Neural cell (in vitro differentiated cells): ENCODE data around the gene PRSS27. TPM values are rescaled to one million over a fixed set of nuclear protein-coding genes. Genes with fewer than 3 reads are reported as not detected.

ENCODE experiments used
- H2AFZ ChIP-seq: fragments of 200-600, 300-800 bp; sonication (generic), shearing (Covaris generic); 2 replicates; pipeline ENCODE4 v1.6.0; 2014; ENCODE audit warnings: low read depth, mild to moderate bottlenecking, antibody characterized with exemption, low read length, moderate library complexity
- H3F3A ChIP-seq: fragments of 200-600 bp; shearing (Covaris generic); 2 replicates; pipeline ENCODE4 v1.6.1; 2016; ENCODE audit warnings: mild to moderate bottlenecking, moderate library complexity, mixed read lengths, antibody characterized with exemption, low read length; ENCODE audit not compliant: insufficient read depth, poor library complexity, severe bottlenecking
- H3K27ac ChIP-seq: fragments of 200-600, 300-800 bp; sonication (generic), shearing (Covaris generic); 2 replicates; pipeline ENCODE4 v1.5.1; 2014; ENCODE audit warnings: mild to moderate bottlenecking, low read length, moderate library complexity
- H3K27me3 ChIP-seq: fragments of 300-800, 200-600 bp; sonication (generic), shearing (Covaris generic); 2 replicates; pipeline ENCODE4 v1.6.0; 2014; ENCODE audit warnings: mild to moderate bottlenecking, low read depth, low read length, moderate library complexity; ENCODE audit not compliant: insufficient read depth
- H3K36me3 ChIP-seq: fragments of 300-800, 200-600 bp; sonication (generic), shearing (Covaris generic); 2 replicates; pipeline ENCODE4 v1.5.1; 2014; ENCODE audit warnings: mild to moderate bottlenecking, antibody characterized with exemption, low read length, moderate library complexity; ENCODE audit not compliant: insufficient read depth
- H3K4me2 ChIP-seq: fragments of 300-800, 200-600 bp; sonication (generic), shearing (Covaris generic); 2 replicates; pipeline ENCODE4 v1.6.0; 2014; ENCODE audit warnings: mild to moderate bottlenecking, low read length
- H3K4me3 ChIP-seq: fragments of 300-800, 200-600 bp; sonication (generic), shearing (Covaris generic); 2 replicates; pipeline ENCODE4 v1.5.1; 2014; ENCODE audit warnings: mild to moderate bottlenecking, low read length, moderate library complexity
- H3K79me2 ChIP-seq: fragments of 200-600 bp; shearing (Covaris generic); replicated peaks from 2 replicates; pipeline ENCODE4 v1.6.0; 2014; ENCODE audit warnings: mild to moderate bottlenecking, low read length, moderate library complexity; ENCODE audit not compliant: insufficient read depth
- H3K9ac ChIP-seq: fragments of 300-800, 200-600 bp; sonication (generic), shearing (Covaris generic); 2 replicates; pipeline ENCODE4 v1.6.1; 2016; ENCODE audit warnings: mild to moderate bottlenecking, low read length, mixed read lengths
- H3K9me2 ChIP-seq: fragments of 200-600 bp; shearing (Covaris generic); 2 replicates; pipeline ENCODE4 v1.6.1; 2016; ENCODE audit warnings: mild to moderate bottlenecking, low read length, mixed read lengths; ENCODE audit not compliant: insufficient read depth
- H3K9me3 ChIP-seq: fragments of 200-600, 300-800 bp; sonication (generic), shearing (Covaris generic); 2 replicates; pipeline ENCODE4 v1.6.1; 2016; ENCODE audit warnings: mild to moderate bottlenecking, mixed run types, low read length, moderate library complexity, mixed read lengths
- H4K20me1 ChIP-seq: fragments of 200-600 bp; shearing (Covaris generic); 2 replicates; pipeline ENCODE4 v1.6.1; 2016; ENCODE audit warnings: mild to moderate bottlenecking, mixed run types; ENCODE audit not compliant: insufficient read depth
- EP300 ChIP-seq: fragments of 450-650 bp; conservative IDR thresholded peaks from 2 replicates; pipeline ENCODE4 v1.6.1; 2014; ENCODE audit warnings: antibody characterized with exemption, mild to moderate bottlenecking, moderate library complexity; ENCODE audit not compliant: poor library complexity, severe bottlenecking
- EZH2 ChIP-seq: fragments of 200-600, 300-800 bp; shearing (Covaris generic), sonication (generic); IDR thresholded peaks from 2 replicates; pipeline ENCODE4 v1.6.1; 2014; ENCODE audit warnings: antibody characterized with exemption, low read length, borderline replicate concordance, mild to moderate bottlenecking; ENCODE audit not compliant: insufficient read depth, poor library complexity, severe bottlenecking
- MXI1 ChIP-seq: fragments of 450-650 bp; conservative IDR thresholded peaks from 2 replicates; pipeline ENCODE4 v1.6.1; 2014; ENCODE audit warnings: antibody characterized with exemption, mild to moderate bottlenecking; ENCODE audit not compliant: poor library complexity, severe bottlenecking
- POLR2AphosphoS5 ChIP-seq: IDR thresholded peaks from 2 replicates; pipeline ENCODE4 v1.6.1; 2012
- RAD21 ChIP-seq: fragments of 450-650 bp; conservative IDR thresholded peaks from 2 replicates; pipeline ENCODE4 v1.6.1; 2014; ENCODE audit warnings: antibody characterized with exemption, mild to moderate bottlenecking, moderate library complexity
- REST ChIP-seq: IDR thresholded peaks from 2 replicates; pipeline ENCODE4 v1.6.1; 2012; ENCODE audit warnings: borderline replicate concordance
- SMC3 ChIP-seq: fragments of 450-650 bp; conservative IDR thresholded peaks from 2 replicates; pipeline ENCODE4 v1.6.1; 2014; ENCODE audit warnings: antibody characterized with exemption, mild to moderate bottlenecking, moderate library complexity; ENCODE audit not compliant: poor library complexity
- TAF1 ChIP-seq: IDR thresholded peaks from 2 replicates; pipeline ENCODE4 v1.6.1; 2012; ENCODE audit warnings: low read depth
- polyA plus RNA-seq: library from polyadenylated mRNA; depleted of rRNA; stranded (reverse); fragments of >200 nt; gene quantifications from 2 replicates; pipeline ENCODE4 v1.2.3, GENCODE V29; 2014
- TF ChIP-seq, protein P1 (sequence below): fragments of 450-650 bp; IDR thresholded peaks from 2 replicates; pipeline ENCODE4 v1.5.1; 2014; ENCODE audit warnings: antibody characterized with exemption, mild to moderate bottlenecking, moderate library complexity; ENCODE audit not compliant: poor library complexity, severe bottlenecking

PRSS27 gene
- polyA plus RNA-seq, 1 donor from 2014 or later = 5.9 TPM

GRCh38 chr16:2708955-2709587, 11.0 kb downstream of the PRSS27 start:
- no peak overlapping the region for H2AFZ ChIP-seq
- H3F3A ChIP-seq = no peaks in the 10 kb centered on the region
- H4K20me1 ChIP-seq = no peaks in the 10 kb centered on the region
- H3K36me3 ChIP-seq = no peaks in the 10 kb centered on the region
- no peak overlapping the region for H3K9ac ChIP-seq
- no peaks in the 10 kb centered on the region for H3K79me2 ChIP-seq
- no peak overlapping the region for H3K4me3 ChIP-seq
- no peaks in the 10 kb centered on the region for H3K9me2 ChIP-seq
- no peak overlapping the region for H3K27ac ChIP-seq
- no peak for TF ChIP-seq TAF1
- TF ChIP-seq, protein P1, sequence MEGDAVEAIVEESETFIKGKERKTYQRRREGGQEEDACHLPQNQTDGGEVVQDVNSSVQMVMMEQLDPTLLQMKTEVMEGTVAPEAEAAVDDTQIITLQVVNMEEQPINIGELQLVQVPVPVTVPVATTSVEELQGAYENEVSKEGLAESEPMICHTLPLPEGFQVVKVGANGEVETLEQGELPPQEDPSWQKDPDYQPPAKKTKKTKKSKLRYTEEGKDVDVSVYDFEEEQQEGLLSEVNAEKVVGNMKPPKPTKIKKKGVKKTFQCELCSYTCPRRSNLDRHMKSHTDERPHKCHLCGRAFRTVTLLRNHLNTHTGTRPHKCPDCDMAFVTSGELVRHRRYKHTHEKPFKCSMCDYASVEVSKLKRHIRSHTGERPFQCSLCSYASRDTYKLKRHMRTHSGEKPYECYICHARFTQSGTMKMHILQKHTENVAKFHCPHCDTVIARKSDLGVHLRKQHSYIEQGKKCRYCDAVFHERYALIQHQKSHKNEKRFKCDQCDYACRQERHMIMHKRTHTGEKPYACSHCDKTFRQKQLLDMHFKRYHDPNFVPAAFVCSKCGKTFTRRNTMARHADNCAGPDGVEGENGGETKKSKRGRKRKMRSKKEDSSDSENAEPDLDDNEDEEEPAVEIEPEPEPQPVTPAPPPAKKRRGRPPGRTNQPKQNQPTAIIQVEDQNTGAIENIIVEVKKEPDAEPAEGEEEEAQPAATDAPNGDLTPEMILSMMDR = no peak
- no peak for TF ChIP-seq EZH2
- no peak for TF ChIP-seq MXI1
- no peaks in the 10 kb centered on the region for H3K9me3 ChIP-seq
- H3K27me3 ChIP-seq = no peaks in the 10 kb centered on the region
- H3K4me2 ChIP-seq = no peak overlapping the region

DNA sequence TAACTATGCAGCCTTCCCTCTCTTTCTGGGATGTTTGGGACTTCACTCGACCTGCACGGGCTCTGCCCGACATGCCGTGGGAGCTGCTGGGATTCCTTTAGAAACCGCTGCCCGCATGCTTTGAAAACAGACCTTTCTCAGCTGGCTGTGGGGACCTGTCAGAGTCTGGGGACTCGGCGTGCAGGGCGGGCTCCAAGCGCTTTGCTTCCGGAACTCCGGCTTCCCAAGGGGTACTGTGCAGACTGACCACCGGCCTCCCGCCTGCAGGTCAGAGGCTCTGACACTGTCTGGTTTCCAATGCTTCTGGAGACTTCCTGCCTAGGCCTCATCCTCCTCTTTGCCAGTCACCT, 11.8 kb downstream of the PRSS27 start:
- Histone ChIP-seq H3K9me2 (no peaks in the 10 kb centered on the region), H3K9ac (no peak overlapping the region), H3K27me3 (no peaks in the 10 kb centered on the region), H3K9me3 (no peaks in the 10 kb centered on the region), H2AFZ (no peak overlapping the region), H3K36me3 (no peaks in the 10 kb centered on the region), H3K4me3 (no peak overlapping the region), H4K20me1 (no peaks in the 10 kb centered on the region), H3K79me2 (no peaks in the 10 kb centered on the region), H3K27ac (no peak overlapping the region), H3F3A (no peaks in the 10 kb centered on the region), H3K4me2 (no peak overlapping the region)
- TF ChIP-seq, protein P1 = no peak
- TF ChIP-seq REST = no peak
- TF ChIP-seq EP300 = no peak
- TF ChIP-seq MXI1 = no peak
- TF ChIP-seq POLR2AphosphoS5 = no peak
- TF ChIP-seq EZH2 = no peak
- TF ChIP-seq RAD21 = no peak
- TF ChIP-seq TAF1 = no peak
- no peak for TF ChIP-seq SMC3
